NB4 (cell line): ENCODE data around the gene FREM1.

ENCODE experiments used
- CTCF ChIP-seq: IDR thresholded peaks from one replicate; pipeline ENCODE4 v1.5.1; 2012; ENCODE audit warnings: low read depth, low read length
- MYC ChIP-seq: IDR thresholded peaks from 2 replicates; pipeline ENCODE4 v1.6.1; 2011; ENCODE audit warnings: low read depth, low read length
- POLR2A ChIP-seq: IDR thresholded peaks from 2 replicates; pipeline ENCODE4 v1.6.1; 2011; ENCODE audit warnings: mild to moderate bottlenecking; ENCODE audit not compliant: insufficient read length; ENCODE audit errors: extremely low read depth

GRCh38 chr9:14926941-14927624, 16.9 kb upstream of the FREM1 start:
- TF ChIP-seq CTCF: no peak
- TF ChIP-seq MYC: no peak
- TF ChIP-seq POLR2A: no peak
